ENCODE data around the gene MLEC. TPM values are rescaled to one million over a fixed set of nuclear protein-coding genes. Genes with fewer than 3 reads are reported as not detected.
"Not testable (repeated sequence)": the region's sequence is repeated elsewhere in the genome, so short reads cannot be mapped to it uniquely, and the experiment has no call there.

MLEC gene
- total RNA-seq, 4 donors from 2014 or later = 20.7 to 48.9 (median 34.3) TPM

DNA sequence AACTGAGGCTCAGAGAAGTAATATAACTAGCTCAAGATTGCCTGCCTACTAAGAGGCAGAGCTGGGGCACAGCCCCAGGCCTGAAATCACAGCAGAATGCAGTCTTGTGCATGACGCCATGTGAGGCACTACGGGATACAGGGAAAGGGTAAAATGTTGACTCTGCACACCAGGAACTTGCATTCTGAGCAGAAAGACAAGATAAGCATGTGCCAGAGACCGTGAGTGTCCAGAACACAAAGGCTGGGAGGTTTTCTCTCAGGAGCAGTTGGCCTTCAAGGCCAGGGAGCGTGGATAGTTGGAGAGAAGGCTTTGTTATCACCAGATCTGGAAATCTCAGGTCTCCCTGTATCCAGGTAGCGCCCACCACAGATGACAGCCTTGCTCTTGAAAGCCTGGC, 23.2 kb upstream of the MLEC start:
- TF ChIP-seq, protein P1, sequence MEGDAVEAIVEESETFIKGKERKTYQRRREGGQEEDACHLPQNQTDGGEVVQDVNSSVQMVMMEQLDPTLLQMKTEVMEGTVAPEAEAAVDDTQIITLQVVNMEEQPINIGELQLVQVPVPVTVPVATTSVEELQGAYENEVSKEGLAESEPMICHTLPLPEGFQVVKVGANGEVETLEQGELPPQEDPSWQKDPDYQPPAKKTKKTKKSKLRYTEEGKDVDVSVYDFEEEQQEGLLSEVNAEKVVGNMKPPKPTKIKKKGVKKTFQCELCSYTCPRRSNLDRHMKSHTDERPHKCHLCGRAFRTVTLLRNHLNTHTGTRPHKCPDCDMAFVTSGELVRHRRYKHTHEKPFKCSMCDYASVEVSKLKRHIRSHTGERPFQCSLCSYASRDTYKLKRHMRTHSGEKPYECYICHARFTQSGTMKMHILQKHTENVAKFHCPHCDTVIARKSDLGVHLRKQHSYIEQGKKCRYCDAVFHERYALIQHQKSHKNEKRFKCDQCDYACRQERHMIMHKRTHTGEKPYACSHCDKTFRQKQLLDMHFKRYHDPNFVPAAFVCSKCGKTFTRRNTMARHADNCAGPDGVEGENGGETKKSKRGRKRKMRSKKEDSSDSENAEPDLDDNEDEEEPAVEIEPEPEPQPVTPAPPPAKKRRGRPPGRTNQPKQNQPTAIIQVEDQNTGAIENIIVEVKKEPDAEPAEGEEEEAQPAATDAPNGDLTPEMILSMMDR (IDR thresholded peaks at IDR 0.05) = no peak
- TF ChIP-seq POLR2A (IDR thresholded peaks at IDR 0.05) = no peak

DNA sequence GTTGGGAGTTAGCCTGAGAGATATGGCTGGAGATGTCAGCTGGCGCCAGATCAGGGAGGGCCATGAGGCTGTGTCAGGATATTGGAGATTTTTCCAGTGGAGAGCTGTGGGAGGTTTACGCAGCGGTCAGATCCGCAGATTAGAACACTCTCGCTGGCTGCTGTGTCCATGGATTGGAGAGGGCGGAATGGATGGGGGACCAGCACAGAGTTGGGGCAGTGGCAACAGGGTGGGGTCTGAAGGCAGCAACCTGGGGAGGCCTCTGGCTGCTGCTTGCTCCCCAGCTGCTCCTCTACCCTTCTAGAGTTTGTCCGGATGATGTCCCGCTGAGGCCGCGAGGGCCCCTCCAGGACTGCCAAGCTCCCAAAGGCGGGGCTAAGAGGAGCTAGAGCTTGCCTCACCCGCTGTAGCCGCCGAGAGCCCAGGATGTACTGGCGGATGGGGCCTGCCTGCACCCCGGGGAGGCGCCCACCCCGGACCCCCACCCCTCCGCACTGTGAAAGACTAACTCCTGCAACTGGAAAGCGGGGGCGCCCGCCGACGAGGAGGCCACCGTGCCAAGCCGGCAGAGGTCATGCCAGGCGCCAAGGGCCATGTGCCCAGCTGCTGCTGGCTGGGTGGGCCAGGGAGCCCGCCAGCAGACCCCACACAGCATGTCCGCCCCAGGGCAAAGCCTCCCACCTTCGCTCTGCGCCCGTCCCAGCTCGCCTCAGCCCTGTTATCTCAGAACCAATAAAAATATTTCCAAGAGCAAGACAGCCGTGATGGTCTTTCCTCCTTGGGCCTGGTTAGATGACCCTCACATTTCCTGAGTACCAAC, 20.2 kb upstream of the MLEC start:
- Histone ChIP-seq H3K27me3 (no peaks in the 10 kb centered on the region), H3K4me1 (peaks cover 0 to 19% (median 7%) of the 10 kb centered on the region in 3 donors), H3K36me3 (no peaks in the 10 kb centered on the region), H3K27ac (no peak overlapping the region), H3K9me3 (no peaks in the 10 kb centered on the region), H3K4me3 (no peak overlapping the region)
- 85 to 86% methylated on average over 12 to 13 of the region's 34 CpGs for WGBS, 2 donors
- no peak for TF ChIP-seq POLR2A (IDR thresholded peaks at IDR 0.05)
- TF ChIP-seq, protein P1 (IDR thresholded peaks at IDR 0.05) = no peak
- intact Hi-C loops (cut with DNase I) = no loop called here
- DNase-seq = no peak

More for the DNA sequence above, 23.2 kb upstream of the MLEC start:
- no peak overlapping the region for H3K4me3 ChIP-seq
- peaks cover 0 to 10% (median 0%) of the 10 kb centered on the region in 3 donors for H3K4me1 ChIP-seq
- WGBS, 2 donors = 73 to 91% methylated on average over 5 of the region's 5 CpGs
- no peaks in the 10 kb centered on the region for H3K36me3 ChIP-seq
- H3K9me3 ChIP-seq = no peaks in the 10 kb centered on the region
- no peak overlapping the region for H3K27ac ChIP-seq
- H3K27me3 ChIP-seq = no peaks in the 10 kb centered on the region
- DNase-seq = no peak
- intact Hi-C loops (cut with DNase I) = no loop called here

DNA sequence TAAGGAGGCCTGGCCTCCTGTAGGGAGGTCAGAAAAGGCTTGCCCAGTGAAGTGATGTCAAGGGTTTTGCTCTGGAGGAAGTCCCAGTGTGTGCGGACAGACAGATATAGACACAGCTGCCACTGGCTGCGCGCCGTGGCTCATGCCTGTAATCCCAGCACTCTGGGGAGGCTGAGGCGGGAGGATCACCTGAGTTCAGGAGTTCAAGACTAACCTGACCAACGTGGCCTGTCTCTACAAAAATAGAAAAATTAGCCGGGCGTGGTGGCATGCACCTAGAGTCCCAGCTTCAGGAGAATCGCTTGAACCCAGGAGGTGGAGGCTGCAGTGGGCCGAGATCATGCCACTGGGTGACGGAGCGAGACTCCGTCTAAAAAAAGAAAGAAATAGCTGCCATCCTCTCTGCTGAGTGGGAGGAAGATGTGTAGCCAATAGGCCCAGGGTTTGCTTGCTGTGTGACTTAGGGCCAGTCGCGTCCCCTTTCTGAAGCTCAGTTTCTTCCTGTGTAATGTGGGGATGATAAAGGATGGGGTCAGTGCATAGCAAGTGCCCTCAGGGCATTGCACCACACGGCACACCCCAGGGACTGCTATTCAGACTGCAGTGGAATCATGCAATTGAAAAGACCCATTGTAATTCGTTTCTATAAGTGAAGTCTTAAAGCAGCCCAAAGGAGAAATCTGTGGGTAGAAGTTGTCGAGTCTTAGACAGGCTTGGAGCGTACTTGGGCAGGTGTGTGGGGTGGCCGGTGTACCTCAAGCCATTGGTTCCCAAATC, 18.7 kb upstream of the MLEC start:
- intact Hi-C loops (cut with DNase I) = no loop called here
- Histone ChIP-seq H3K4me1 (peaks cover 0 to 19% (median 7%) of the 10 kb centered on the region in 3 donors), H3K9me3 (no peaks in the 10 kb centered on the region), H3K36me3 (no peaks in the 10 kb centered on the region), H3K4me3 (no peak overlapping the region), H3K27me3 (no peaks in the 10 kb centered on the region), H3K27ac (no peak overlapping the region)
- TF ChIP-seq POLR2A (IDR thresholded peaks at IDR 0.05) = no peak
- TF ChIP-seq, protein P1 (IDR thresholded peaks at IDR 0.05) = no peak
- no peak for DNase-seq
- WGBS, 2 donors = 72 to 78% methylated on average over 14 to 20 of the region's 20 CpGs

DNA sequence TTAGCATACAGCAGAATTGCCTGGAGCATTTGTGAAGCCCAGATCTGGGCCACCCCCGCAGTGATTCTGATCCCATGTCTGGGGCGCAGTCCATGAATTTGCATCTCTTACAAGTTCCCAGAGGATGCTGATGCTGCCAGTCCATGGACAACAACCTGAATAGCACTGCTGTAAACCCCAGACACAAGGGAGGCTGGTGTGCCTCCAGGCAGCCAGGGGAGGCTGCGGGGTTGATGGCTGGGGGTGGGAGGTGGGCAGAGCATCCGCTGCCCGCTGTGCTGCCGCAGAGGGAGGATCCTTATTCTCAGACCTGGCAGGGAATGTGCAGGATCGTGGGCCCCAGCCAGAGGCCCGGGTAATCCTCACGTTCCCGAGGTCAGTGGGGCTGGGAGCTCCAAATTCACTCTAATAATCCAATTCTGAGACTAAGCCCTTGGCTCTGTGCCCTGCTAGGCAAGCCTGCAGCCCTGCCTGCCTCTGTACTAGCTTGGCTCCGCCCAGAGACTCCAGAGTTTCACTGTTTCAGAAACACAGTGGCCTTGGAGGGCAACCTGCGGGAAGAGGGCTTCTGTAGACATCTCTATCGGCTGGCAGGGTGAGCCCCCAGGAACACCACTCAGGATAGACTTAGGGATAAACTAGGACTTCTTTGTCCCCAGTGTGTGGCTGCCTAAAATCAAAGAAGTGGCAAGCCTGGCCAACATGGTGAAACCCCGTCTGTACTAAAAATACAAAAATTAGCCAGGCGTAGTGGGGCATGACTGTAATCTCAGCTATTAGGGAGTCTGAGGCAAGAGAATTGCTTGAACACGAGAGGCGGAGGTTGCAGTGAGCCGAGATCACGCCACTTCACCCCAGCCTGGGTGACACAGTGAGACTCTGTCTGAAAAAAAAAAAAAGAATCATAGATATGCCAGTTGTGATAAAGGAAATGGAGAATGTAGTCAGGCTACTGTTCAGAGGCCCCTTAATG, 17.8 kb upstream of the MLEC start:
- no peaks in the 10 kb centered on the region for H3K9me3 ChIP-seq
- peak overlapping the region; percentile 52 to 74 (median 73) for H3K27ac ChIP-seq
- peaks cover 0 to 19% (median 7%) of the 10 kb centered on the region in 3 donors for H3K4me1 ChIP-seq
- TF ChIP-seq, protein P1 (IDR thresholded peaks at IDR 0.05) = no peak
- no peak for TF ChIP-seq POLR2A (IDR thresholded peaks at IDR 0.05)
- no peaks in the 10 kb centered on the region for H3K27me3 ChIP-seq
- no peak for DNase-seq
- no peaks in the 10 kb centered on the region for H3K36me3 ChIP-seq
- 24 to 56% methylated on average over 9 to 14 of the region's 19 CpGs for WGBS, 2 donors
- intact Hi-C loops (cut with DNase I) = no loop called here
- peak overlapping the region in 1 of 4 donors; percentile 39 for H3K4me3 ChIP-seq

- WGBS, 2 donors = 55 to 85% methylated on average over 5 of the region's 6 CpGs
- DNase-seq; H3K9me3 ChIP-seq; H3K27me3 ChIP-seq; H3K4me3 ChIP-seq; H3K36me3 ChIP-seq; intact Hi-C loops (cut with DNase I): not testable (repeated sequence)
- H3K27ac ChIP-seq = peak overlapping the region in 1 of 4 donors; percentile 72
- H3K4me1 ChIP-seq = peaks cover 0 to 19% (median 7%) of the 10 kb centered on the region in 3 donors
Measured at GRCh38 chr12:120670237-120670636, 16.7 kb upstream of the MLEC start.
